NCI-H2196 (cell line): ENCODE results near the gene ATP6V0D1.
A peak's percentile ranks its signal among the peaks of the same experiment; 100 is the strongest.
"Not testable (repeated sequence)": the region's sequence is repeated elsewhere in the genome, so short reads cannot be mapped to it uniquely, and the experiment has no call there.

Source experiments
- DNase-seq: peaks from one replicate; lab custom pipeline; 2025; ENCODE audit not compliant: unreplicated experiment; lab: John Stamatoyannopoulos, UW

The ATP6V0D1 gene

DNA sequence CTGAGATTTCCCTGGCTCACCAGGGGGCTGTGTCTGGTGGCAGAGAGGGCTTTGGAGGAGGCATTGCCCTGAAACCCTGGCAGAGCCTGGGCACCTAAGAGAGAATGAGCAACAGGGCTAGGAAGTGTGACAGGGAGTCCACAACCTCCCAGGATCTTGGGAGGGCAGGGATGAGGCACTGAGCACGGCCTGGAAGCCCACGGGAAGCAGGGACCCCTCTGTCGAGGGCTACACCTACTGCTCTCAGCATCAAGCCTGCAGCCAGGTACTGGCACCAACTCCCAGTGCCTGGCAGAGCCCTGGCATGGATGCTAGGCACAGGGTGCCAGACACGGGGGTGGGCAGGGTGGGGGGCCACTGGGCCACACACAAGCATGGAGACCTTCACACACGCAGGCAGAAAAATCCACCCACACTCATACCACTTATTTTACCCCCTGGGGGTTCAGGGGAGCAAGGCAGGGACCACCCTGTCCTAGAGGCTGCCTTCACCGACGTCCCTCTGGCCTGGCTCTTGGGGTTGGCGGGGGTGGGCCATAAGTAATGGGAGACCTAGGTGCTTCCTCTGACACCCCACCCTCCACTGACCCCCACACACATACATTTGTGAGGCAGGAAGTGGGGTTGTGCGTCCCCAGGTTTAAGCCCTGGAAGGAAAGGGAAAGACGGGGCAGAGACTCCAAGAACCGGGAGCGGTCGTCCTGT, 51.0 kb downstream of the ATP6V0D1 start:
- DNase-seq: no peak

DNA sequence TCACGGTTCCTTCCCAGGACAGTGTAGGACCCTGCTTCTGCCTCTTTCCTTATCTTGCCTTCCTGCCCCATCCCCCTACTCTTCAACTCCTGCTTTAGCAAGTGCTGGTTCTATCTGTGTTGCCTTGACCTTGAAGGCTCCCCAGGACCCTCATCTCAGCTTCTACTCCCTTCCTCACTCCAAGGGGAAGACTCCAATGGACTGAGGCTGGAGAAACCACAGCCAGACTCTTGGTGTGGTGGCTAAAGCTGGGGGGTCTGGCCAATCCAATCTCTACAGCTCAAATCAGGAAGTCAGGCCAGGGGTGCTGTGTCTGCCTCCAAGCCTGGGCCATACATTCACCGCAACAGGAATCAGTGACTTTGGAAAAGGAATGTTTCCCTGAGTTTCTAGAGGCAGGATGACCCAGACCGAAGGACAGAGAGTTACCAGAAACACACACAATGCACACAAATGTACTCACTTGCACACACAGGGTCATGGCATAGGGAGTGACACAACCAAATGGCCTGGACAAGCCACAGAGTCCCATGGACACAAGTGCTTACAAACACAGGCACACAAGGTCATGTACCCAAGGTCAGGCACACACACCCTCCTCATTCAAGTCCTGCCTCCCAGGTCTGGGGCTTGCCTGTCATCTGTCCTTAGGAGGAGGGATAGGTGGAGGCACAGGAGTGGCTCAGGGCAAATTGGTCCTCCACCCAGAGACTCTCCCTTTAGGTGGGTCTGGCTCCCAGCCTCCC, 51.7 kb downstream of the ATP6V0D1 start:
- DNase-seq: no peak

DNA sequence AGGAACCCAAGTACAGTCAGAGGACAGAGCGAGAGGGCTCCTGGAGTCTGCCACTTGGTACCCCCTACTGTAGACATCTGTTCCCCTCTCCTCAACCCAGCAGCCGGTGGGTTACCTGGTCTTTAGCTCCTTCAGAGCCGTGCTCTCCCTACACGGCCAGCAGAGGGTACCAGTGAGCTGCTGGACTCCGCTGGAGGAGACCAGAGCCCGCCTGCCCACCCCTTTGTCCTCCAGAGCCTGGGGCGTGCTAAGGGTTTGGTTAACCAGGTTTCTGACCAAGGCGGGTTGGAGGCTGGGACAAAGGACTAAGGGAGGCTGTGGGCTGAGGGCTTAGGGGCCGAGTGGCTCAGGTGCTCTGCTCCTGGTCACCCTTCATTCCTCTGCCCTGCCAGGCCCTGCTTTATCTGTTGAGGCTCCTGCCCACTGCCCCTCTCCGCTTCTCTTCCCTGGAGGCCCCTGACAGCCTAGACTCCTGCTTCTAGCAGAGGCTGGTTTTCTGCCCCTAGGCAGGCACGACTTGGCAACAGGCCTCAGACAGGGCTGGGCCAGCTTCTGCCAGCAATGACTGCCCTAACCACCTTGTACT, 52.7 kb downstream of the ATP6V0D1 start:
- DNase-seq: peak; percentile 69

DNA sequence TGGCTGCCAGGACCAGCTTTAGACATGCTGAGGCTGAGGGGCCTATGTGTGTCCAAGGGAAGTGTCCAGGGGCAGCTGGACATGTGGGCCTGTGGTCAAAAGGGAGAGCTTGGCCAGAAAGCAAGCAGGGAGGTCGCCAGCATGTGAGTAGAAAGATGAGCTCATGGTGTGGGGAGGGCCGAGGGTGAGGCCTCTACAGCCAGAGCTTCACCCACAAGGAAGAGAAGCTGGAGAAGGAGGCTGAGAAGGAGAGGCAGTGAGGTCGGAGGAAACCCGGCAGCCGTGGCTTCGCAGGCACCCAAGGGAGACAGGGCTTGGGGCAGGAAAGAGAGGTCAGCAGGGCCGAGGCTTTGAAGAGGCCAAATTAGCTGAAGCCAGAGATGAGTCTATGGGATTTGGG, 54.0 kb downstream of the ATP6V0D1 start:
- DNase-seq: no peak

DNA sequence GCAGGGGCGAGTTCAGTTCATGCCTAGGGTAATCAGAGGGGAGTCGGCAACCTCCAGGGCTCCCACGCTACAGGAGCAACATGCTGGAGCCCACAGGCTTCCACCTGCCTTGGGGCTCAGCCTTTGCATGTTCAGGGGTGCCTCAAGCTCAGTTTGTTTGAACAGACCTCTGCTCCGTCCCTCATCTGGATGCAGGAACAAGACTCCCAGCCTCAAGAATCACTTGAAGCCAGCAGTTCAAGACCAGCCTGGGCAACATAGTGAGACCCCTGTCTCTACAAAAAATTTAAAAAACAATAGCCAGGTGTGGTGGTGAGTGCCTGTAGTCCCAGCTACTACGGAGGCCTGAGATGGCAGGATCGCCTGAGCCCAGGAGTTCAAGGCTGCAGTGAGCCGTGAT, 54.9 kb downstream of the ATP6V0D1 start:
- no peak for DNase-seq

DNA sequence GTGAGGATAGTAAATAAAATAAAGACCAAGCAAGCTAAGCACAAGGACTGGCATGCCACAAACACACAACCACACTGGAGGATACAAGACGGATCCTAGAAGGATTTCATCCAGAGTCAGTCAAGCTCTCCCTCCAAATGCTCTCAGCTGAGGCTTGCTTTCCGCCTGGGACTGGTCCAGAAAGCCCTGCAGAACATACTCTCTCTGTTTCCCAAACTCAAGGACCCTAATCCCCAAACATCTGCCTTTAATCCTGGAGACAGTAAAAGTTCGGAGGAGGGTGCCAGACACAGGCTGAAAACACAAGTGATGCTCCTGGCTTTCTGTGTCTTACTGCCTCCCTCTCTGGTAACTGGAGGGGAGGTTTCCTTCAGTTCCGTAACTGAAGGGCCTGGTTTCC, 55.4 kb downstream of the ATP6V0D1 start:
- no peak for DNase-seq

DNA sequence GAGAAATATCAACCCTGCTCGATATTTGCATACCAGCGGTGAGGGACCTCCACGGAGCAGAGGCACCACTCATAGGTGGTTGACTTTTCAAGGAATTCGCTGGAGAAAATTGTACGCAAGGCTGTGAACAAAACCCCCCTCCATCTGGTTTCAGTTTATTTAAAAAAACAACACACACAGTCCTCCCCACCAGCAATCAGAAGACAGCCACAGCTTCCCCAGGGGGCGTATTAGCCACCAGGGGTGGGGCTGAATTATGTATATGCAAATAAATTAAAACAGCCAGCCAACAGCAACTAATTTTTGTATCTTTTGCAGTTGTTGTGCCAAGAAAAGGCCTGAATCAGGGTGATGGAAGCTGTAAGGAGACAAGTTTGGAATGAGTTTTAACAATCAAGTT, 55.9 kb downstream of the ATP6V0D1 start:
- DNase-seq: no peak

DNA sequence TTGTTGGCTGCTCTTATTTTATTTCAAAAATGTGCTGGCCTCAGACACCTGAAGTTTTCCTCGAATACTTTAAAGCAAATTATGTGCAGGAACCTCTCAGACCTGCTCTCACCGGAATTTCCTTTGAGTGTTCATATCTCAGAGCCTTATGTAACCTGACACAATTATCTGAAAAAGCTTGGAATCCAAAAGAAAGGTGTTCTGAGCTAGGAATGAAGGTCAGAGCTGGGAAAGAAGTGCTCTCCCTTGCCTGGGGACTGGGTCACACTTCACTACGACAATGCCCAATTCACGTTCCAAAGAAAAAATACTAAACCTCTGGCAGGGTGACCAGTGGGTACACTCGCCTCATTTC, 56.7 kb downstream of the ATP6V0D1 start:
- DNase-seq: no peak

DNA sequence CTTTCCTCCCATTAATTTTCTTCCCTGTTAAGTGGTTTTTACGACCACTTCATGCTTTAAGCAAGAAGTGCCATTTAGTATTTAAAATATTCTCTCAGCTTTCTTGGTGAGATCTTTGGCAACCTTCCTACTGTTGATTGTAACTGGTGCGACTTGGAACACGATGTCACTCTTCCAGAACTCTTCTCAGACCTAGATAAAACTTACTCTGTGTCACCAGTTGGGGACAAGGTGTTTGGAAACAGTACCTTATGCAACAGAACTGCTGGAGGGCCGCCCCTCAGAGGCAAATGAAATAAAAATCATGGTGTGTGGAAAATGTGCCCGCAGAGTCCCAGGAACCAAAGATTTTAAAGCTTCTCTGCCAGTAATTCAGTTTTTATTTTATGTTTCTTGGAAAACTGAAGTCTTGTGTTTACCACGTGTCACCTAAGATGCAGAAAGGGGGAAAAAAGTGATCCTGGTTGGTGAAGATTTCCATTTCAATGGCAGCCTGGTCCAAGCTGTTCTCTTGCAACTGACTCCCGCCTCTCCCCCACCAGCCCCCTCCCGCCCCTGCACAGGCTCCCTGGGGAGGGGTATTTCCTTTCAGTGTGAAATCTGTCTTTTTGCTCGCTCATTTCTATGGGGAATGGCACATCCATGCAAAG, 57.2 kb downstream of the ATP6V0D1 start:
- DNase-seq: no peak

DNA sequence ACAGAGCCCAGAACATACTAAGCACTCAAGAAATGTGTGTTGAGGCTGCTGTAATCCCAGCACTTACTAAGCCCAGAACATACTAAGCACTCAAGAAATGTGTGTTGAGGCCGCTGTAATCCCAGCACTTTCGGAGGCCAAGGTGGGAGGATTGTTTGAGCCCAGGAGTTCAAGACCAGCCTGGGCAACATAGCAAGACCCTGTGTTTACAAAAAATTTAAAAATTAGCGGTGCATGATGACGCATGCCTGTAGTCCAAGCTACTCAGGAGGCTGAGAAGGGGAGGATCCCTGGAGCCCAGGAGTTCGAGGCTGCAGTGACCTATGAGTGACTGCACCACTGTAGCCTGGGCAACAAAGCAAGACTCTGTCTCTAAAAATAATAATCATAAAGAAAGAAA, 57.9 kb downstream of the ATP6V0D1 start:
- no peak for DNase-seq

DNA sequence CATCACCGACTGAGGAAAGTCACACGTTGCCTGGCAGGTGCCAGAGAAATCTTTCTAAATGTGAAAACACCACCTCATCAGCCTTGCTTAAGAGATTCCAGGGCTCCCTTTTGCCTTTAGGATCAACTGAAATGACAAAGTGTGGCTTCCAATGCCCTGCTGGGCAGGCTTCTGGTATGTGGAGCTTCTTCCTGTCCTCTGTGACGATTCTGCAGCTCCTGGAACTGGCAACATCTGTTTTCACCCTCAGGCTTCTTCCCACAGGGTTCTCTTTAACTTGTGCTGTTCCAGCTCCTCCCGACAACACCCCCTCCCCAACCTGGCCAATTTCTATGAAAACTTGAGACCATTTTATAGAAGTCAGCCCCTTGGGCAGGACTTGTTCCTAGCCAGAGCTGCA, 59.9 kb downstream of the ATP6V0D1 start:
- DNase-seq: no peak

DNA sequence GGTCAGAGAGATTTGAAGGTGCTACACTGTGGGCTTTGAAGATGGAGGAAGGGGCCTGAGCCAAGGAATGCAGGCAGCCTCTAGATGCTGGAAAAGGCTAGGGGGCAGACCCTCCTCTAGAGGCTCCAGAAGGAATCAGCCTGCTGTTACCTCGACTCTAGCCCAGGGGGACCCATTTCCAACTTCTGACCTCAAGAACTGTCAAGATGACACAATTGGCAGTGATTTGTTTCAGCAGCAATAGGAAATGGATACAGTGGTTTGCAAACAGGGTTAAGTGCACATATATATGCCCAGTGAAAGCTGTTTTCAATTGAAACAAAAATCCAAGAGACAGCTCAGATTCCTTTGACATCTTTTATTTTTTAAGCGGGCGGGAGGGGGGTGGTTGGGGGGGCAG, 61.0 kb downstream of the ATP6V0D1 start:
- no peak for DNase-seq

DNA sequence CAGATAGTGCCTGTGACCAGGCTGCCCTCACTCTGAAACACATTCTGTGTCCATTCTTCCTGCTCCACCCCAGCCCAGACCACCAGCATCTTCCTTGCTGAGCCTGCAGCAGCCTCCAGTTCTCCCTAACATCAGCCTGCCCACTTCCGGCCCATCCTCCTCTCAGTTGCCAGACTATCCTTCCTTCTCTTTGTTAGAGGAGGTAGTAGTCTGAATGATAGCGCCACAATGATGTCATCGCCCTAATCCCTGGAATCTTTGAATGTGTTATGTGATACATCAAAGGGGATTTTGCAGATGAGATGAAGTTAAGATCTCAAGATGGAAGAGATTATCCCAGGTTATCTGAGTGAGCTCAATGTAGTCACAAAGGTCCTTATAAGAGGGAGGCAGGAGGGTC, 61.5 kb downstream of the ATP6V0D1 start:
- no peak for DNase-seq

DNA sequence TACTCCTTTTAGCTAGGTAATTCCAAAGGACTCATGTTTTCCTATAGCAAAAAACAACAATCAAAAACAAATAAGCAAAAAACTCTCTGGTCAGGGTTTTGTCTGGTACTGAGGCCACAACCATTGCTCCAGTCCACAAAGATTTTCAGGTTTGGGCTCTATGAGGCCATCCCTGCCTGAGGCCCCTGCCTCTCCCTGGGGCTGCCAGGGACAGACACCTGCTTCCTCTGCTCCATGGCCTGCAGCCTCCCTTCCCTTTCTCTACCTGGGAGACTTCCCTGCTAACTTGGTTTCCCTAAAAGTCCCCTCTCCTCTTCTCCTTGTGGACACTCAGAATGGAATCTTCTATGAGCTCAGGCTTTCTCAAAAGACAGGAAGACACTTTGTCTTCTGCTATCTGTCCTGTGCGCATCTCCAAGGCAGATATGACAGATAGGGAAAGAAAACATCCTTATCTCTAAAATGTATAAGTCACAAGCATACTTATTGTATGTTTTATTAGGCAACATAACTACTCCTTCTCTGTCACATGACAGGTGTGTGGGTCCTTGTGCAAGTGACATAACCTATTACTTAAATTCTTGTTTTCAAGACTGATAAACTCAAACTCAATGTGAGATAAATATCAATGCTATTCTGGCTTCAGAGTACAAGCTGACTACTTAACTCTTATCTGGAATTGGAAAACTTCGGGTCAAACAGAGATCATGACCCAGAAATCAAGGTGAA, 63.5 kb downstream of the ATP6V0D1 start:
- no peak for DNase-seq

DNA sequence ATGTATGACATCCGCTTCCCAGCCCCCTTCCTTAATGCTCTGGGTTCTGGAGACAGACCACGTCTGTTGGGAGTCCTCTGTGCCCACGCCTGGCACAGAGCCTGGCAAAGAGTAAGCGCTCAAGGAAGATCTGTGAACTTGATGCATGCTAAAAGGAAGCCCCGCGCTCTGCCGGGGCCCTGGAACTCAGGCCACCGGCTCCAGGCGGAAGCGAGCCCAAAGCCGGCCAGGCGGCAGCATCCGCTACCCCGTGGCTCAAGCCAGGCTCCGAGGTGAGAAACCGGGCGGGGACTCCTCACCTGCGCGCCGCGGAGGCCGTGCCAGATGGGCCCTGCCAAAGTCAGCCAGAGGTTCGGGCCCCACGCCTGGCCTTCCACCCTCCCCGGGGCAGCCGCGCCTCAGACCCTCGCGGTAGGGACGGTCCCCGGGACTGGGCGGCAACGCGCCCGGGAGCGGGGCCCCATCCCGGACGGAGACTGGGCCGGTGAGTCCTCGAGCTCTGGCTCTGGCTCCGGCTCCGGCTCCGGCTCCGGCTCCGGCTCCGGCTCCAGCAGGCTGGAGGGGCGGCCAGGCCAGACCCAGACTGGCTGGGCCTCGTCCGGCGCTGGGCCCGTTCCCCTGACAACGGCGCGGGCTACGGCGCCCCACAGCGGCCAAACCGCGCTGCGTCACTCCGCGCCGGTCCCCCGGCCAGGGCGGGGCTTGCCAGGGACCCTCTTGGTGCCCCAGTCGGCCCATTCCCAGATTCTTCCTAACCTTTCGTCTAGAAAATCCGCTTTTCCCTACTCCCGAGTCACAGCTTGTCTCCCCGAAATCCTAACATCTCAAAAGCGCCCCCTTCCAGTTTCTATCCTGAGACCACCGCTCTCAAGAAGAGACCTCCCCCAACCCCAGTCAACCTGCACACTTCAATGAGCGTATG, 64.8 kb downstream of the ATP6V0D1 start, which contains the start of gene ZDHHC1:
ZDHHC1 (minus strand) TSS at position 606 of the 922 bp plus-strand sequence. CDS start 8,702 bp downstream, outside the sequence.
- DNase-seq: peak; percentile 49

DNA sequence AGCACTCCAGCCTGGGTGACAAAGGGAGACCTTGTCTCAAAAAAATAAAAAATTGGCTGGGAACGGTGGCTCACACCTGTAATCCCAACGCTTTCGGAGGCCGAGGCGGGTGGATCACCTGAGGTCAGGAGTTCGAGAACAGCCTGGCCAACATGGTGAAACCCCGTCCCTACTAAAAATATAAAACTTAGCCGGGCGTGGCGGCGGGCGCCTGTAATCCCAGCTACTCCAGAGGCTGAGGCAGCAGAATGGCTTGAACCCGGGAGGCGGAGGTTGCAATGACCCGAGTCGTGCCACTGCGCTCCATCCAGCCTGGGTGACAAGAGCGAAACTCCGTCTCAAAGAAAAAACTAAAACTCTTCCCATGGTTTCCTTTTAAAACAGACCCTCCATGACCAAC, 65.5 kb downstream of the ATP6V0D1 start:
- DNase-seq: not testable (repeated sequence)

DNA sequence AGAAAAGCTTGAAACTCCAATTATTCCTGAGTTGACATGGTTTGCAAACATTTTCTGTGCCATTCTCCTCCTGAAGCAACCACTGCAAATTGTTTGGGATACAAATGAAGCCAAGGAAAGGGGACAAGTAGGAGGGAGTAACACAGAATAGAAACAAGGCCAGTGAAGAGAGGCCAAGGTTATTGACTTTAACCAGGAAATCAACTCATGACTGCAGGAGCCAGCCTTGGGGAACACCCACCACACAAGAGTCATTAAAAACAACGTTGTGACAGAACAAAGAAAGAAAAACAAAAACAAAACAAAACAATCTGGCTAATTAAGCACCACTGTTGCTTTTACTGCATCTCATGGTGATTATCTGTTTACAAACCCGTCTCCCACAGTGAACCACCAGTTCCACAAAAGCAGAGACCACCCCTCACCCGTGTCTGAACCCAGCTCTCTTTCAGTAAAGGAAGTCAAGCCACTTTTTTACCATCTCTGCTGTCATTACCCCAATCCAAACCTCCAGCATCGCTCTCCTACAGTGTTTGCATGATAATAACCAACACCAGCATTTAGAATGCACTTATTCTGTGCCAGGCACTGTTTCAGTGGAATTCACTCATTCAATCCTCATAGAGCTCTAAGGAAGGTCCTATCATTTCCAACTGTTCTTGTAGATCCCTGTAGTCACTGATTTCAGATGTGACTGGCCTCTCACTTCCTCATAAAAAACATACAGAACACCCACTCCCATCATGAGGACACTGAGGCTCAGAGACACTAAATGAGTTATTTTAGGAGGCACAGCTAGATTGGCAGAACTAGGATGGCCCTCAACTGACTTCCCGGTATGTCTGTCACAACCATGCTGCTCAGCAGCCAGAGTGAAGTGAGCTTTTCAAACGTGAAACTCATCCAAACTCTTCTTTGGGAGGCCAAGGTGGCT, 66.7 kb downstream of the ATP6V0D1 start:
- DNase-seq: no peak

DNA sequence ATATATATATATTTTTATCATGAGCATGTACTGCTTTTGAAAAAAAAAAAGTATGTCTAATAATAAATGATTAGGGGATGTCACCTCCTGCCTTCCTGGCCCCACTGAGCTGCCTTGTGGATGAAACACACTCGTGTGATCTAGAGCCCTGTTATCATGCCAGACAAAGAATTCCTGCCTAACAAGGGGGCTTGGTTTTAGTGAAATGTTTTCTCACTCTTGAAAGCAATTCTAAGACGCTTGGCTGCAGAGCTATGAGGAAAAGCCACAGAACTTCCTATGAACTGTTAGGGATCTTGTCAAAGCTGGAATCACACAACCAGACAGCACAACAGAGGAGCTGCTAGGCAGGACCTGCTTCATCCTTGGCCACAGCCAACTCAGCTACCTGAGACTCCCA, 68.7 kb downstream of the ATP6V0D1 start:
- DNase-seq: no peak

DNA sequence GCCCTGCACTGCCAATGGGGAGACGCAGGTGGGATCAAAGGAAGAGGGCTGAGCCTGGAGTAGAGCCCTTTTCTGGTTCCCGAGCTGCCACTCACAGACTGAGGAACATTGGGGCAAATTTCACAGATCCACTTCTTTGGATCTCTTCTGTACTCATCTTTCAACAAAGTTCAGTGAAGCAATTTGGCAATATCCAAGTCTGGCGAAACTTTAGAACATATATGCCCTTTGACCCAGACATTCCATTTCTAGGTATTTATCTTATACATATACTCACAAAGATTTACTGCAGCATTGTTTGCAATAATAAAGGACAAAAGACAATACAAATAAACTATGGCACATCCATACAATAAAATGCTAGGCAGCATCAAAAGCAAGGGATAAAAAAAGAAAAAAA, 69.6 kb downstream of the ATP6V0D1 start:
- no peak for DNase-seq
